Nephron progenitor cell (in vitro differentiated cells): ENCODE data around the gene FAM168A.
"Not testable (repeated sequence)": the region's sequence is repeated elsewhere in the genome, so short reads cannot be mapped to it uniquely, and the experiment has no call there.

Source experiments
- DNase-seq: peaks from one replicate; pipeline ENCODE4 v3.0.0; 2021
- H3K27ac Mint-ChIP-seq: 2 replicates; pipeline ENCODE4 v1.8.0; 2021; ENCODE audit warnings: mild to moderate bottlenecking, moderate library complexity, mixed read lengths
- H3K27me3 Mint-ChIP-seq: 2 replicates; pipeline ENCODE4 v1.8.0; 2021; ENCODE audit warnings: mild to moderate bottlenecking, low read depth, mixed read lengths; ENCODE audit not compliant: poor library complexity
- H3K36me3 Mint-ChIP-seq: 2 replicates; pipeline ENCODE4 v1.8.0; 2021; ENCODE audit warnings: low read depth, mixed read lengths
- H3K4me1 Mint-ChIP-seq: 2 replicates; pipeline ENCODE4 v1.8.0; 2021; ENCODE audit warnings: mixed read lengths
- H3K4me3 Mint-ChIP-seq: 2 replicates; pipeline ENCODE4 v1.8.0; 2021; ENCODE audit warnings: mild to moderate bottlenecking, moderate library complexity, mixed read lengths
- H3K9me3 Mint-ChIP-seq: 2 replicates; pipeline ENCODE4 v1.8.0; 2021; ENCODE audit warnings: mild to moderate bottlenecking, moderate library complexity, mixed read lengths
- TF ChIP-seq, protein P1 (sequence below): fragments of 200-600 bp; sonication (generic); IDR thresholded peaks from 2 replicates; pipeline ENCODE4 v1.5.0; 2021; ENCODE audit warnings: antibody characterized with exemption

FAM168A gene

DNA sequence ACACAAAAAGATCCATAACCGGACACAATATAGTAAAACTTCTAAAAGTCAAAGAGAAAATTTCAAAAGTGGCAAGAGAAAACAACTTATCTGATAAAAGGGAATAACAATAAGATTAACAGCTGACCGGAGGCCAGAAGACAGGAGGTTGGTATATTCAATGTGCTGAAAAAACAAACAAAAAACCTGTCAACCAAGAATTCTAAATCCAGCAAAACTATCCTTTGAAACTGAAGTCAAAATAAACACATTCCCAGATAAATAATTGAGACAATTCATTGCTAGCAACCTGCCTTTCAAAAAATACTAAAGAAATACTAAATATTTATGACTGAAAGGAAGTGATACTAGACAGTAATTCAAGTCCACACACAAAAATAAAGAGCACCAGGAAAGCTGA lies 120.4 kb downstream of the FAM168A start:
- H3K4me3 Mint-ChIP-seq, result no peak overlapping the region
- no peaks in the 10 kb centered on the region for H3K27me3 Mint-ChIP-seq
- DNase-seq, result no peak
- H3K9me3 Mint-ChIP-seq, result peaks cover 33% of the 10 kb centered on the region
- TF ChIP-seq, protein P1, sequence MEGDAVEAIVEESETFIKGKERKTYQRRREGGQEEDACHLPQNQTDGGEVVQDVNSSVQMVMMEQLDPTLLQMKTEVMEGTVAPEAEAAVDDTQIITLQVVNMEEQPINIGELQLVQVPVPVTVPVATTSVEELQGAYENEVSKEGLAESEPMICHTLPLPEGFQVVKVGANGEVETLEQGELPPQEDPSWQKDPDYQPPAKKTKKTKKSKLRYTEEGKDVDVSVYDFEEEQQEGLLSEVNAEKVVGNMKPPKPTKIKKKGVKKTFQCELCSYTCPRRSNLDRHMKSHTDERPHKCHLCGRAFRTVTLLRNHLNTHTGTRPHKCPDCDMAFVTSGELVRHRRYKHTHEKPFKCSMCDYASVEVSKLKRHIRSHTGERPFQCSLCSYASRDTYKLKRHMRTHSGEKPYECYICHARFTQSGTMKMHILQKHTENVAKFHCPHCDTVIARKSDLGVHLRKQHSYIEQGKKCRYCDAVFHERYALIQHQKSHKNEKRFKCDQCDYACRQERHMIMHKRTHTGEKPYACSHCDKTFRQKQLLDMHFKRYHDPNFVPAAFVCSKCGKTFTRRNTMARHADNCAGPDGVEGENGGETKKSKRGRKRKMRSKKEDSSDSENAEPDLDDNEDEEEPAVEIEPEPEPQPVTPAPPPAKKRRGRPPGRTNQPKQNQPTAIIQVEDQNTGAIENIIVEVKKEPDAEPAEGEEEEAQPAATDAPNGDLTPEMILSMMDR, result no peak
- peaks cover 44% of the 10 kb centered on the region for H3K36me3 Mint-ChIP-seq
- no peak overlapping the region for H3K27ac Mint-ChIP-seq
- H3K4me1 Mint-ChIP-seq, result peaks cover 5% of the 10 kb centered on the region

DNA sequence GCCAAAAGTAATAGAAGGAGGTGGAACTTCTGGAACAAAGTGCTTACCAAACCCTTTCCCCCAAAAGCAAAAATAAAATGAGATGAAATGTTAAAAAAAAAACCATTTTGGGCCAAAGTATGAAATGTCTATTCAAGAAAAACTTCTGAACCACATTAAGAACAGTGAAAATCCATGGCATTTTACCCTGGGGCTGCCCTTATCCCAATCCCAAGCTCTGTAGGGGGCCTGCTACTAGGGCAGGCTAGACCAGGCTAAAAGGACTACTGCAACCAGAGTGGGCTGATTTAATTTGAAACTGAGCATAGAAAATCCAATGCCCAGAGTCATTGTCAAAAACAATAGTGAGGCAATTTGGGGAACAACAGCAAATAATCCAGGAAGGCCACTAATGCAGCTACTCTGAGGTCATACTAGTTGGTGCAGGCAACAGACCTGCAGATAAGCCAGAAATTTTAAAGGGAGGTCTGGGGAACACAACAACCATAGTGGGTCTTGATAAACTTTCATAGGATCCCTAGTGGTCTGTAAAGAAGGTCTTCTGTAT lies 122.3 kb downstream of the FAM168A start:
- H3K4me1 Mint-ChIP-seq, result peaks cover 1% of the 10 kb centered on the region
- no peak for DNase-seq
- no peak overlapping the region for H3K27ac Mint-ChIP-seq
- peaks cover 51% of the 10 kb centered on the region for H3K36me3 Mint-ChIP-seq
- no peak overlapping the region for H3K4me3 Mint-ChIP-seq
- no peaks in the 10 kb centered on the region for H3K27me3 Mint-ChIP-seq
- peaks cover 33% of the 10 kb centered on the region for H3K9me3 Mint-ChIP-seq
- TF ChIP-seq, protein P1, result no peak

DNA sequence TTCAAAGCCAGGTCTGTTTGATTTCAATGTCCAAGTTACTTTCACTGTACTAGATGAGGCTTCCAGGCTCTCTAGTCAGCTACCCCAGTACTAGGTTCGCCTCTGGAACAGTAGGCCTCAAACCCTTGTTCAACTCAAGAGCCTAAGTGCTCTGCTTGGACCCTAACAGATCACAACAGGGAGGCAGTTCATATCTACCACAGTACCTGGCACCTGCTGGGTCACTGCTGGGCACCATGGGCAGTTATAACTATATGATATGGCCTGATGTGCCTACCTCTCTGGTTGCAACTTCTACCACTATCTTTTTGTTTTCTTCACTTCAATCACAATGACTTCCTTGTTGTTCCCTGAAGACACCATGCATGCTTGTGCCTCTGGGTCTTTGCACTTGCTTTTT lies 124.7 kb downstream of the FAM168A start:
- no peak overlapping the region for H3K4me3 Mint-ChIP-seq
- TF ChIP-seq, protein P1, result no peak
- no peak overlapping the region for H3K27ac Mint-ChIP-seq
- peaks cover 25% of the 10 kb centered on the region for H3K9me3 Mint-ChIP-seq
- H3K27me3 Mint-ChIP-seq, result no peaks in the 10 kb centered on the region
- DNase-seq, result no peak
- peaks cover 49% of the 10 kb centered on the region for H3K36me3 Mint-ChIP-seq
- peaks cover 17% of the 10 kb centered on the region for H3K4me1 Mint-ChIP-seq

DNA sequence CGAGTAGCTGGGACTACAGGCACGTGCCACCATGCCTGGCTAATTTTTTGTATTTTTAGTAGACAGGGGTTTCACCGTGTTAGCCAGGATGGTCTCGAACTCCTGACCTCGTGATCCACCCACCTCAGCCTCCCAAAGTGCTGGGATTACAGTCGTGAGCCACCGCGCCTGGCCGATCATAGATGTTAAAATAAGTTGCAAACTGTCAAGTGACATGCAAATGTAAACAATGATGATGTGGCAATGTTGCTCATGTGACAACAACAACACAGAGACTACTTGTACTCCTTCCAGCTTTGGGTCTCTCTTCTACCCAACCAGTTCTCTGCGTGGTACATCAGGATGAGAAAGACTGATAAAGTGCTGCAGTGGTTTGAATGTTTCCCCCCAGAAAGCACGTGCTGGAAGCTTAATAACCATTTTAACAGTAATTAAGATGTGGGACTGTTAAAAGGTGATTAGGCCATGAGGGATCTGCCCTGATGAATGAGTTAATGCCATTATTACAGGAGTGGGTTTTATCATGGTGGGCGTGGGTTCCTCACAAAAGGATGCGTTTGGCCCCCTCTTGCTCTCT lies 127.8 kb downstream of the FAM168A start:
- H3K27me3 Mint-ChIP-seq, H3K4me3 Mint-ChIP-seq, DNase-seq, H3K27ac Mint-ChIP-seq, H3K9me3 Mint-ChIP-seq: not testable (repeated sequence)
- H3K36me3 Mint-ChIP-seq, result peaks cover 20% of the 10 kb centered on the region
- H3K4me1 Mint-ChIP-seq, result peaks cover 17% of the 10 kb centered on the region

DNA sequence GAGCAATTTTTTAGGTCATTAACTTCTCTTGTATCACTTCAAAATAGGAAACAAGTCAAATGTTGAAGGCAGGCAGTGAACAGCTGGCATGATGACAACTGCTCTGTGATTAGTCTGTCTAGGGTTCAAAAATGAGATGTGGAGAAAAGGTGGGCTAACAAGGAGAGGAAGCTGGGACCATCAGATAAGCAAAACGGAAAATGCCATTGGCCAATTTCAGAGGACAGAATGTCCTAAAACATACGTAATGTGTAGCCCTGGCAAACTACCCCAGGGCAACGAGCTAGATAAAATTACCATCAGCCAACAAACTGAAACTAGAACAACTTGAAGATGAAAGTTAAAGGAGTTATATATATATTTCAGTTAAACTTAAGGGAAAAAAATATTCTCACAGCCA lies 128.5 kb downstream of the FAM168A start:
- no peak for DNase-seq
- H3K27ac Mint-ChIP-seq, result peak overlapping the region; percentile 14
- no peak overlapping the region for H3K4me3 Mint-ChIP-seq
- H3K27me3 Mint-ChIP-seq, result no peaks in the 10 kb centered on the region
- H3K9me3 Mint-ChIP-seq, result peaks cover under 1% of the 10 kb centered on the region
- H3K36me3 Mint-ChIP-seq, result peaks cover 13% of the 10 kb centered on the region
- TF ChIP-seq, protein P1, result no peak
- peaks cover 18% of the 10 kb centered on the region for H3K4me1 Mint-ChIP-seq

DNA sequence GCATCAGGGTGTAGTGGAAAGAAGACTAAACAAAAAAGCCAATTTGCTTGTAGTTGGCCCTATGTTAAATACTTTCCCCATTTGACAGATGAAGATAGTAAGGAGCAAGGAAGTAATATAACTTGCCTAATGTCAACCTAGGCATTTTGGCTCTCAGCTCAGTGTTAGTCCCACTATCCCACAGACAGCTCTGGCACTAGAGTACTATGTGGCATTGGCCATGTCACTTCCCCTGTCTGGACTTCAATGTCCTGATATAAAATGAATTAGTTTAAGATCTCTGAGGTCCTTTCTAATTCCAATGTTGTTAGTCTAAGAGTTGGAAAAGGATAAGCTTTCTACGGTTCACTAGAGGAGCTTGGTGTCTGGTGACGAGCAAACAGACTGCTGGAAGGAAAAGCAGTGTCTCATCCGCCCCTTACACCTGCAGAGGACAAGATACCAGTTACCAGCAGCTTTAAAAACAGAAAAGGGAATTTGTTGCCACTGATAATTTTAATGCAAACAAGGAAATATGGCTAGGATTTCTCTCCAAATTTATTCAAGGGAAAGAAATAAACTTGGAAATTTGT lies 129.2 kb downstream of the FAM168A start:
- Mint-ChIP-seq H3K27me3 (no peaks in the 10 kb centered on the region), H3K4me1 (peaks cover 21% of the 10 kb centered on the region), H3K9me3 (no peaks in the 10 kb centered on the region), H3K36me3 (peaks cover 12% of the 10 kb centered on the region), H3K27ac (peak overlapping the region; percentile 65), H3K4me3 (no peak overlapping the region)
- TF ChIP-seq, protein P1, result no peak
- DNase-seq, result no peak
